Gastrocnemius medialis (tissue), 4 donors: ENCODE results near the gene ZNF318. TPM values are rescaled to one million over a fixed set of nuclear protein-coding genes. Genes with fewer than 3 reads are reported as not detected.

Experiments
- ATAC-seq, 2 donors: fragments of 150-250 bp; one replicate each; pipeline ENCODE4 v1.9.1; 2016
- DNase-seq, 2 donors: peaks; one replicate each; pipeline ENCODE4 v3.0.0-alpha.2; 2019
- H3K27ac ChIP-seq, 4 donors: fragments of 200-600 bp; sonication (generic); 1 replicate in 1 of 4; 2 replicates in 3 of 4; pipeline ENCODE4 v1.5.1; 2016 to 2018; ENCODE audit warnings: mild to moderate bottlenecking in 2 of 4, moderate library complexity in 1 of 4
- H3K27me3 ChIP-seq, 3 donors: fragments of 200-600 bp; sonication (generic) in 2 of 3; 1 replicate in 1 of 3; 2 replicates in 2 of 3; pipeline versions ENCODE4 v1.5.1 to v1.6.0; 2016 to 2019; ENCODE audit warnings: mild to moderate bottlenecking in 1 of 3, moderate library complexity in 1 of 3
- H3K36me3 ChIP-seq, 2 donors: fragments of 200-600 bp; sonication (generic) in 1 of 2; one replicate each; pipeline ENCODE4 v1.5.1; 2017 to 2018
- H3K4me1 ChIP-seq, 2 donors: fragments of 200-600 bp; sonication (generic) in 1 of 2; one replicate each; pipeline ENCODE4 v1.5.1; 2016 to 2017; ENCODE audit warnings: mild to moderate bottlenecking in 2 of 2
- H3K4me3 ChIP-seq, 4 donors: fragments of 200-600 bp; sonication (generic) in 3 of 4; 1 replicate in 1 of 4; 2 replicates in 3 of 4; pipeline ENCODE4 v1.5.1; 2016 to 2019; ENCODE audit warnings: mild to moderate bottlenecking in 2 of 4
- H3K9me3 ChIP-seq, 3 donors: fragments of 200-600 bp; sonication (generic) in 2 of 3; 1 replicate in 1 of 3; 2 replicates in 2 of 3; pipeline ENCODE4 v1.5.1; 2016 to 2019
- POLR2A ChIP-seq, 2 donors: fragments of 450-650 bp; IDR thresholded peaks; one replicate each; pipeline ENCODE4 v1.6.1; 2017; ENCODE audit warnings: antibody characterized with exemption in 2 of 2, mild to moderate bottlenecking in 2 of 2, moderate library complexity in 2 of 2
- in situ Hi-C, 4 donors: fragments of 200-750 bp; cut with MboI; loops; one replicate each; pipeline versions ENCODE4 v1.15.0 to v1.8.0; 2017; ENCODE audit warnings: low sequenced_read_pairs in 4 of 4
- intact Hi-C: fragments of 100-400 bp; cut with DNase I; formaldehyde crosslinking; loops from one replicate; pipeline ENCODE4 v1.15.1; 2023; ENCODE audit warnings: low total_unique reads
- total RNA-seq, 4 donors: library from RNA; depleted of rRNA; stranded (reverse); fragments of >200 nt; gene quantifications; one replicate each; pipeline versions ENCODE4 v1.1.0 to v1.2.3, GENCODE V29; 2016
- TF ChIP-seq, protein P1 (sequence below), 5 experiments: fragments of 450-650 bp in 3 of 5; fragments of 200-600 bp in 2 of 5; sonication (generic) in 2 of 5; IDR thresholded peaks in 4 of 5; conservative IDR thresholded peaks in 1 of 5; 1 replicate in 4 of 5; 2 replicates in 1 of 5; pipeline ENCODE4 v1.5.1; 2016 to 2019; ENCODE audit warnings: antibody characterized with exemption in 5 of 5, mild to moderate bottlenecking in 3 of 5, moderate library complexity in 3 of 5

Gene ZNF318
- total RNA-seq, 4 donors from 2014 or later = 9.9 to 13.8 (median 12.4) TPM

DNA sequence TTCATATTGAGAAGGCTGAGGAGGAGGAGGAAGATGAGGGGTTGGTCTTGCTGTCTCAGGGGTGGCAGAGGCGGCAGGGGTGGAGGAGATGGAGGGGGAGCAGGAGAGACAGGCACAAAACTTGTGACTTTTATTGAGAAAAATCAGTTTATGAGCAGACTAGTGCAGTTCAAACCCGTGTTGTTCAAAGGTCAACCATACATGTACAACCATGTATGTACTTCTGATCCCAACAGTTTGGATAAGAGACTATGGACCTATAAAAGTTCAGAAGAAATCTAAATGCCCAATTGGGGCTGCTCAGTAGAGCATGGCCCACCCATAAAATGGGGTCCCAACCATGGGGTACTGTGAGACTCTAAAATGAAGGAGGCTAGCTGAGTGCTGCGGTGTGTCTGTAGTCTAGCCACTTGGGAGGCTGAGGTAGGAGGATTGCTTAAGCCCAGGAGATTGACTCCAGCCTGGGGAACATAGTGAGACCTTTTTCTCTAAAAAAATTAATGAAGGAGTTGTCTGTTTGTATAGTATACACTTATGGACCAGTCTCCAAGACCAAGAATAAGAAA lies 79.0 kb downstream of the ZNF318 start:
- intact Hi-C loops (no loop called here), in situ Hi-C loops (no loop called here)
- TF ChIP-seq, protein P1, sequence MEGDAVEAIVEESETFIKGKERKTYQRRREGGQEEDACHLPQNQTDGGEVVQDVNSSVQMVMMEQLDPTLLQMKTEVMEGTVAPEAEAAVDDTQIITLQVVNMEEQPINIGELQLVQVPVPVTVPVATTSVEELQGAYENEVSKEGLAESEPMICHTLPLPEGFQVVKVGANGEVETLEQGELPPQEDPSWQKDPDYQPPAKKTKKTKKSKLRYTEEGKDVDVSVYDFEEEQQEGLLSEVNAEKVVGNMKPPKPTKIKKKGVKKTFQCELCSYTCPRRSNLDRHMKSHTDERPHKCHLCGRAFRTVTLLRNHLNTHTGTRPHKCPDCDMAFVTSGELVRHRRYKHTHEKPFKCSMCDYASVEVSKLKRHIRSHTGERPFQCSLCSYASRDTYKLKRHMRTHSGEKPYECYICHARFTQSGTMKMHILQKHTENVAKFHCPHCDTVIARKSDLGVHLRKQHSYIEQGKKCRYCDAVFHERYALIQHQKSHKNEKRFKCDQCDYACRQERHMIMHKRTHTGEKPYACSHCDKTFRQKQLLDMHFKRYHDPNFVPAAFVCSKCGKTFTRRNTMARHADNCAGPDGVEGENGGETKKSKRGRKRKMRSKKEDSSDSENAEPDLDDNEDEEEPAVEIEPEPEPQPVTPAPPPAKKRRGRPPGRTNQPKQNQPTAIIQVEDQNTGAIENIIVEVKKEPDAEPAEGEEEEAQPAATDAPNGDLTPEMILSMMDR (IDR thresholded peaks at IDR 0.05 in 4 of 5, conservative IDR thresholded peaks at IDR 0.05 in 1 of 5) = no peak
- no peak for TF ChIP-seq POLR2A (IDR thresholded peaks at IDR 0.05)
- no peak overlapping the region for H3K4me3 ChIP-seq
- H3K27me3 ChIP-seq = peaks cover 0 to 3% (median 0%) of the 10 kb centered on the region in 3 donors
- ATAC-seq (no peak), DNase-seq (no peak)
- H3K36me3 ChIP-seq = no peaks in the 10 kb centered on the region
- no peaks in the 10 kb centered on the region for H3K9me3 ChIP-seq
- no peak overlapping the region for H3K27ac ChIP-seq
- no peaks in the 10 kb centered on the region for H3K4me1 ChIP-seq

DNA sequence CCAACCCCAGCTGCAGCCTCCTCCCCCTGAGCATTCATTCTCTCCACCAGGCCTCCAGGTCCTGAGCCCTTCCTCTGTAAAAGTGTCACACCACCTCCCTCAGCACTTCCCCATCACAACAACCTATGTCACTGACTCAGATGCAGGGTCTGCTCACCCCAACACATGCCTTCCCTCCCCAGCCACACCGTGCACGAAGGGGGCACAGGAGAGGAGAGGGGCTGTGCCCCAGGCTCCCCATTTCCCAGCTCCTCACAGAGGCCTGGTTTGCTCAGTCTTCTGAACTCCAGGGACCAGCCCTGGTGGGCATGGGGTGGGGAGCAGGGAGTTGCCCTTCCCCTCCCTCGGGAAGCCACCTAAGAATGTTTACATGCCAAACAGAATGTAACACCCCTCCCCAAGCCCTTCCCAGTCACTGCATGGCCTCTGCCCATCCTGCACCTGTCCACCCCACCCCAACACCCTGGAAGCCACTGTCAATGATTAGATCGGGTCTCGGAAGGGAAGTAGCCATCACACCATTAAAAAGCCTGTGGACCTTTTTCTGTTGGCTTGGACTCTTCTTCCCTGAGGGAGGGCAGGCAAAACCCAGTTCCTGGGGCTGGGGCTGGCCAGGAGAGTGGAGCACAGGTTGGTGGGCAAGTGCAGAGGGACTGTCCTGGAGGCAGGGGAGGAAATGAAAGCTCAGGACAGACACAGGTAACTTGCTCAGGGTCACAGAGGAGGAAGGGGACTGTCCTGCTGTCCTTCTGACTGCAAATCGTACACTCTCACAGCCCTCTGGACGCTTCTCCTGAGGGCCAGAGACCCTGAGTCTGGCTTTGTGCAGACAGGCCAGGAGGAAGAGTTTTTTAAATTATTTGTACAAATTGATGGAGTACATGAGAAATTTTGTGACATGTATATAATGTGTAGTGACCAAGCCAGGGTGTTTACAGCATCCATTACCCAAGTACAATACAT lies 81.4 kb downstream of the ZNF318 start:
- no peak overlapping the region for H3K27ac ChIP-seq
- no peak overlapping the region for H3K4me3 ChIP-seq
- ATAC-seq = no peak
- no peaks in the 10 kb centered on the region for H3K4me1 ChIP-seq
- intact Hi-C loops = no loop called here
- TF ChIP-seq, protein P1 (IDR thresholded peaks at IDR 0.05 in 4 of 5, conservative IDR thresholded peaks at IDR 0.05 in 1 of 5) = no peak
- no peak for TF ChIP-seq POLR2A (IDR thresholded peaks at IDR 0.05)
- in situ Hi-C loops = no loop called here
- DNase-seq = no peak
- no peaks in the 10 kb centered on the region for H3K9me3 ChIP-seq
- no peaks in the 10 kb centered on the region for H3K36me3 ChIP-seq
- H3K27me3 ChIP-seq = peaks cover 0 to 10% (median 5%) of the 10 kb centered on the region in 3 donors

DNA sequence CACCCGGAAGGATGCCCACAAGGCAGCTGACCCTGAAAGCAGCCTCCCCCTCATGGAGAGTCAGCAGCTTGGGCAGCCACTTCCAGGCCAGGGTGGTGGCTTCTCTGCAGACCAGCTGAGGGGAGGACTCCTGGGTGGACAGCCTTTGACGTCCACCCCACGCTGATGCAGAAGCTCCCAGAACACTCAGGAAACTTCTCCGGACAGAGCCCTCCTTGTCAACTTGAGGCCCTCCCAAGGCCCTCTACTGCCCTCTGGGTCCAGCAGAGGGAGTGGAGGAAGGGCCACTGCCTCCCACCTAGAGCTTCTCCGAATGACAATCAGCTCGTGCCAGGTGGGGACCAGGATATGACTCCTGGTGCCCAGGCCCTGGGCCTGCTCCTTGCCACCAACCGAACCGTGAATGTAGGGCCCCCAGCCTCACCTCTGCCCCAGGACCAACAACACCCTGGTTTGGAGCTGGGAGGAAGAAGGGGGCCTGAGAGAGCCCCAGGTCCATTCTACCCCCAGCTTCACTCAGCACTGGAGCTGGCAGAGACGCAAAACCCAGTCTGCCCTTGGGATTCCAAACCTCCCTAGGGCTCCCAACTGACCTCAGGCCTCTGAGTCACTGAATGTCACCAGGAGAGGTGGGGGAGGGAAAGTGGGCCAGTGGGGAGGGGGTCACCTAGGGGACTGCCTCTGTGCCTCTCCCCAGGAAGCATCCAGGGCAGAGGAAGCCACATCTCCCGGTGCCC lies 82.3 kb downstream of the ZNF318 start:
- DNase-seq (no peak), ATAC-seq (no peak)
- no peak overlapping the region for H3K27ac ChIP-seq
- no peak overlapping the region for H3K4me3 ChIP-seq
- H3K4me1 ChIP-seq = no peaks in the 10 kb centered on the region
- in situ Hi-C loops = no loop called here
- H3K27me3 ChIP-seq = peaks cover 0 to 13% (median 5%) of the 10 kb centered on the region in 3 donors
- H3K9me3 ChIP-seq = no peaks in the 10 kb centered on the region
- TF ChIP-seq, protein P1 (IDR thresholded peaks at IDR 0.05 in 4 of 5, conservative IDR thresholded peaks at IDR 0.05 in 1 of 5) = no peak
- no peak for TF ChIP-seq POLR2A (IDR thresholded peaks at IDR 0.05)
- intact Hi-C loops = no loop called here
- no peaks in the 10 kb centered on the region for H3K36me3 ChIP-seq

DNA sequence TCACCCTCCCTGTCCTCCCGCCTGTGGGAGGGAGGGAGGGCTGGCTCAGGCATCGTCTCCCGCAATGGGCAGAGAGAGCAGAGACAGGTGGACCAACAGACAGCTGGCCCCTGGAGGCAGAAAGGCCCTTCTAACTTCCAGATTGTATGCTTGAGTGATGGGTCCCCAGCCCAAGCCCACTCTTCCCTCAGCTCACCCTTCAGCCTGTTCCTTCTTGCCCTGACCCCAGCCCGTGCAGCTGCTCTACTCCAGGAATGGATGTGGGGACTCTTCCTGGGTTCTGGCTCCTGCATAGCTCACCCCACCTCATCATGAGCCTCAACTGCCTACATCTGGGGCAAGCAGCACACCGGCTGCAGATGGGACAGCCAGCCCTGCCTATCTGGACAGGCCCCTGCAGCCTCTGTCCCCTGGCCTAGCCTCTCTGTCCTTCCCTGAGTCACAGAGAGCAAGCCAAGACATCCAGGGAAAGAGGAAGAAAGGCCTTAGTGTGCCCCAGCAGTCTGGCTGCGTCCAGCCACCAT lies 82.9 kb downstream of the ZNF318 start:
- intact Hi-C loops = no loop called here
- no peak for DNase-seq
- in situ Hi-C loops = no loop called here
- Histone ChIP-seq H3K4me1 (no peaks in the 10 kb centered on the region), H3K27me3 (peaks cover 0 to 13% (median 5%) of the 10 kb centered on the region in 3 donors), H3K4me3 (no peak overlapping the region), H3K27ac (no peak overlapping the region), H3K36me3 (no peaks in the 10 kb centered on the region), H3K9me3 (no peaks in the 10 kb centered on the region)
- no peak for ATAC-seq
- TF ChIP-seq, protein P1 (IDR thresholded peaks at IDR 0.05 in 4 of 5, conservative IDR thresholded peaks at IDR 0.05 in 1 of 5) = no peak
- no peak for TF ChIP-seq POLR2A (IDR thresholded peaks at IDR 0.05)

Other genes starting within 250 kb of the ZNF318 start
- gene SRF, start 198.4 kb downstream of the ZNF318 start, total RNA-seq = 10 to 100 TPM; 35.2 to 54.7 (median 44.9) TPM
- 10 to 100 TPM in 1 of 4 donors, 1 to 10 TPM in 3; 5.3 to 20.1 (median 7.1) TPM for gene CUL9, start 187.5 kb downstream of the ZNF318 start, total RNA-seq
- 10 to 100 TPM; 42.3 to 87.6 (median 69.2) TPM for gene DNPH1, start 140.2 kb downstream of the ZNF318 start, total RNA-seq
- gene TTBK1, start 126.2 kb downstream of the ZNF318 start, total RNA-seq = under 1 TPM in 1 of 4 donors, not detected in 3; 0.04 TPM
- under 1 TPM in 1 of 4 donors, not detected in 3; 0.42 TPM for gene SLC22A7, start 71.4 kb downstream of the ZNF318 start, total RNA-seq
- under 1 TPM in 1 of 4 donors, not detected in 3; 0.68 TPM for gene CRIP3, start 60.8 kb downstream of the ZNF318 start, total RNA-seq
- 10 to 100 TPM in 1 of 4 donors, 1 to 10 TPM in 3; 5.3 to 11.8 (median 8.6) TPM for gene ABCC10, start 57.9 kb upstream of the ZNF318 start, total RNA-seq
- gene DLK2, start 85.9 kb upstream of the ZNF318 start, total RNA-seq = under 1 TPM in 1 of 4 donors, not detected in 3; 0.20 TPM
- gene TJAP1, start 107.9 kb upstream of the ZNF318 start, total RNA-seq = 10 to 100 TPM; 28.8 to 45.2 (median 37.7) TPM
- gene LRRC73, start 140.7 kb upstream of the ZNF318 start, total RNA-seq = not detected
- 10 to 100 TPM; 55.6 to 97.9 (median 73.5) TPM for gene YIPF3, start 147.3 kb upstream of the ZNF318 start, total RNA-seq
- gene POLR1C, start 147.4 kb upstream of the ZNF318 start, total RNA-seq = 10 to 100 TPM; 13.4 to 25.1 (median 16.7) TPM
- gene XPO5, start 206.4 kb upstream of the ZNF318 start, total RNA-seq = 10 to 100 TPM; 11.8 to 21.8 (median 16.6) TPM
- 1 to 10 TPM; 3.8 to 6.9 (median 5.3) TPM for gene POLH, start 206.5 kb upstream of the ZNF318 start, total RNA-seq